Breast epithelium (tissue), 3 donors: Measurements from ENCODE around the gene PELI3.

ENCODE experiments used
- POLR2A ChIP-seq: fragments of 450-650 bp; IDR thresholded peaks from one replicate; pipeline ENCODE4 v1.6.1; 2016; ENCODE audit warnings: antibody characterized with exemption, mild to moderate bottlenecking, moderate library complexity
- POLR2AphosphoS5 ChIP-seq, 3 donors: sonication (generic); formaldehyde crosslinking; IDR thresholded peaks; one replicate each; pipeline ENCODE4 v1.6.1; 2017; ENCODE audit warnings: antibody characterized with exemption in 3 of 3
- TF ChIP-seq, protein P1 (sequence below), 3 donors: fragments of 450-650 bp; IDR thresholded peaks; one replicate each; pipeline ENCODE4 v1.5.1; 2016 to 2017; ENCODE audit warnings: antibody characterized with exemption in 3 of 3, mild to moderate bottlenecking in 3 of 3, moderate library complexity in 3 of 3

DNA sequence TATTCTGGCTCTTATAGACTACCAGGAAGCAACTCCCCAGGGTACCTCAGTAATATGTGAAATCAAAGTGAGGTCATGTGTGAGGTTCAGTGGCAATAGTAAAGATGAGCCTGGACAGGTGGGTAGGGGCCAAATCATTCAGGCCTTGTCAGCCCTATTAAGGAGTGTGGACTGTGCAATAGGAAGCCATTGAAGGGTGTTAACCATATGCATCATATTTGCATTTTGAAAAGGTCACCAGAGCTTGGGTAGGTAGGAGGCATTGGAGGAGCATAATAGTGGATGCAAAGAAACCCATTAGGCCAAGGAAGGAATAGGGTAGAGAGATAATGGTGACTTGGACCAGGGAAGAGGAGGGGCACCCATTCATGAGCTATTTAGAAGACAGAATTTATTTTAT is 19.7 kb upstream of the PELI3 start:
- TF ChIP-seq, protein P1, sequence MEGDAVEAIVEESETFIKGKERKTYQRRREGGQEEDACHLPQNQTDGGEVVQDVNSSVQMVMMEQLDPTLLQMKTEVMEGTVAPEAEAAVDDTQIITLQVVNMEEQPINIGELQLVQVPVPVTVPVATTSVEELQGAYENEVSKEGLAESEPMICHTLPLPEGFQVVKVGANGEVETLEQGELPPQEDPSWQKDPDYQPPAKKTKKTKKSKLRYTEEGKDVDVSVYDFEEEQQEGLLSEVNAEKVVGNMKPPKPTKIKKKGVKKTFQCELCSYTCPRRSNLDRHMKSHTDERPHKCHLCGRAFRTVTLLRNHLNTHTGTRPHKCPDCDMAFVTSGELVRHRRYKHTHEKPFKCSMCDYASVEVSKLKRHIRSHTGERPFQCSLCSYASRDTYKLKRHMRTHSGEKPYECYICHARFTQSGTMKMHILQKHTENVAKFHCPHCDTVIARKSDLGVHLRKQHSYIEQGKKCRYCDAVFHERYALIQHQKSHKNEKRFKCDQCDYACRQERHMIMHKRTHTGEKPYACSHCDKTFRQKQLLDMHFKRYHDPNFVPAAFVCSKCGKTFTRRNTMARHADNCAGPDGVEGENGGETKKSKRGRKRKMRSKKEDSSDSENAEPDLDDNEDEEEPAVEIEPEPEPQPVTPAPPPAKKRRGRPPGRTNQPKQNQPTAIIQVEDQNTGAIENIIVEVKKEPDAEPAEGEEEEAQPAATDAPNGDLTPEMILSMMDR (IDR thresholded peaks at IDR 0.05), result no peak
- TF ChIP-seq POLR2A (no peak), POLR2AphosphoS5 (IDR thresholded peaks at IDR 0.05) (no peak)
